ENCODE measurements around the gene PLB1.

Gene PLB1

GRCh38 chr2:28668106-28668814 is 172.4 kb downstream of the PLB1 start:
- no peak for DNase-seq (ENCODE audit: low read depth)

DNA sequence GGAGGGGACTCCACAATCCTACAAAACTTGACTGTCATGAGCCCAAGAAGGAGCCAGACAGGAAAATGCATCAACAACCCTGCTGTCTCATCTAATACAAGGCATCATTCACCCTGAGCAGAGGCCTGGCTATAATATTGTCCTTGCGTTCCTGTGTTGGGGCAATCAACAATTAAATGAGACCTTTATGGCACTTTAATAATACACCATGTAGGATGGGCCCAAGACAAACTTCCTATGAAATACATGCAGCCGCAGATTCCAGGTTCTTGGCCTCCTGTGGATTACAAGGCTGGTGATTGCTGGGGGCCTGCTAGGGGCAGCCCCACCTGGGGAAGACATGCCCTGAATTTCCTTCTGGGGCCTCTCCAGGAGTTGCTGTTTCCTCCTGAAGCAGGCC is 173.0 kb downstream of the PLB1 start:
- DNase-seq (ENCODE audit: low read depth), result no peak

DNA sequence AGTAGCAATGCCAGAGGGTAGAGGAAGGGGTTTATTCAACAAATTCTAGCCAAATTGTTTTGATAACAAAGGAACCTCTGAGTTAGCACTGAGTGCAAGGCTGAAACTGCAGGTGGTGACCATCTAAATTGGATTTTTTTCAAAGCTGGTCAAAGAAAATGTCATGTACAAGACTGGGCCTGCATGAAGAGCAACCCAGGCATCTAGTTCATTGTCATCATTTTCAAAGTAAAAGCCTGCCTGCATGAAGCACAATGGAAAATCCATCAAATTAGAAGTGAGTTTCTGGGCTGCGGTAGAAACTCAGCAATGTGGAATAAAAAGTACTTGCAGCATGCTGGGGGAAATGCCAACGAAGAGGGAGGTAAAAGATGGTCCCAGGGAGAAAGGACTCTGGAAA is 175.0 kb downstream of the PLB1 start:
- no peak for DNase-seq (ENCODE audit: low read depth)

- no peak for DNase-seq (ENCODE audit: low read depth)
Observed at GRCh38 chr2:28673338-28673737, 177.5 kb downstream of the PLB1 start.

DNA sequence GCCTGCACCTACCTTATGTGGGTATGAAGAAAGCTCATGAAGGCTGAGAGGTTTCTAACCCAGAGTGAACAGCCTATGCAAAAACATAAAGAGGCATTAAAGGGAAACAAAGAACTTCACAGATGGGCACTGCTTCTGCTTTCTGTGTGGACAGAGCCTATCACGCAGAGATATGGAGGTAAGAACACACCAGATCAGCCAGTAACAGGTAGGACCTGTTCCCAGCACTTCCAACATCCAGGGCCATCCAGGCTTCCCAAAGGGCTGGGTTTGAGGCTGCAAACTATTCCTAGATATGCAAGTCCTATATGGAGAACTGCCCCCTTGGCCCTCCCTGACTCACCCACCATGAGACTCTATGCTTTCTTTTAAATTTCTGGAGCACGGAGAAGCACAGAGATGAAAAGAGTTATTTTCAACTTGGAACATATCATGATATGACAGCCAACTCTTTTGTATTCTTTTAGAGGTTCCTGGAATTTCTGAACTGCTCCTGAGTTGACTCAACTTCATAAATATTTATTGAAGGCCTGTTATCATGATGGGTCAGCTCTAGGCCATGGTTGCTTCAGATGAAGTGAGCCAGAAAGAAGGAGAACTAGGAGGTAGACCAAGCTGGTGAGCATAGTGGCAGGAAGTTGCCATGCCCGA is 178.3 kb downstream of the PLB1 start:
- peak; percentile 63 for DNase-seq (ENCODE audit: low read depth)

DNA sequence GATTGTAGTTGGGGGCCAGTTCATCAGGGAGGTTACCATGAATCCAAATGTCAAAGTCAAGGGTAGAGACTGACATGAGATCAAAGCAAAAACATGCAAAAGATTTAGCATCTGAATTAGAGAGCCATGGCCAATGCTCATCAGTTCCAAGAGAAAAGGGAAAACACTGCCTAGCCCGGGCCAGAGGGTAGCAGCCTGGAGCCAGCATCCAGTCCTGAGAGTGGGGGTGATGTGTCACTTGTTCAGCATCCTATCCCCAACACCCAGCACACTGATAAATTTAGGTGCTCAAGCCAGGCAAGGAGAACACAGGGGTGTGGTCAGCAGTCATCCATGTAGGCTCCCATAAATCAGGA is 178.8 kb downstream of the PLB1 start:
- no peak for DNase-seq (ENCODE audit: low read depth)

- peak; percentile 43 for DNase-seq (ENCODE audit: low read depth)
Observed at GRCh38 chr2:28676152-28676835, 180.4 kb downstream of the PLB1 start.

DNA sequence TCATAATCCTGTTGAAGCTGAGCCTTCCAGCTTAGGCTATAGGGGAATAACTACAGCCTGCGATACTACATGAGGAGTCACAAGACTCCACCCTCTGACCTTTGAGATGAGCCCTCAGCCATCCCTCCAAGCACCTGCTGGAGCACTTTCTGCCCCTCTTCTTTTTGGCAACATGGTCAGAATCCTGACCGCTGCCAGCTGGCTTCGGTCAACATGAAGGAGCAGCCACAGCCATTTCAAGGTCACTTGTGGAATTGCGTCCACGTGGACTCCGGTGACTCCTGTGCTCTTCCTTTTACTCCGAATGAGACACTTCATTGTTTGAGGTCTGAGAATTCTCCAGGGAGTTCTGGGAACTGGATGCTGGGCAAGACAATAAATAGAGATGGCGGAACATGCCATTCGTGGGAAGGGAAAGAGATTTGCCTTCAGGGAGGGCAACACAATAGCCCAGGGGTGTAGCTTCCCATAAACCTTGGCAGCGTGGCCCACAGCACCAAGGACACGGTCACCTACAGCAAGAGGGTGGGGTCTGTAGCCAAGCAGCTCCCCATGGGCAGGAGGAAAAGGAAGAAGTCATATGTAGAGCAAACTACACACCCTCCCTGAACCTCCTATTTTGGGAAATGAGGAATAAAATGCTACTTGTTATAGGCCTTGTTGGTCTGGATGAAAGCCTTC is 182.5 kb downstream of the PLB1 start:
- DNase-seq (ENCODE audit: low read depth), result no peak

GRCh38 chr2:28678944-28679343 is 183.1 kb downstream of the PLB1 start:
- no peak for DNase-seq (ENCODE audit: low read depth)

GRCh38 chr2:28680657-28681056 is 184.8 kb downstream of the PLB1 start:
- DNase-seq (ENCODE audit: low read depth), result no peak

- peak; percentile 54 for DNase-seq (ENCODE audit: low read depth)
Observed at GRCh38 chr2:28681158-28681571, 185.3 kb downstream of the PLB1 start.

GRCh38 chr2:28681606-28682005 is 185.7 kb downstream of the PLB1 start:
- no peak for DNase-seq (ENCODE audit: low read depth)

GRCh38 chr2:28683100-28683706 is 187.3 kb downstream of the PLB1 start:
- DNase-seq (ENCODE audit: low read depth), result peak; percentile 92

DNA sequence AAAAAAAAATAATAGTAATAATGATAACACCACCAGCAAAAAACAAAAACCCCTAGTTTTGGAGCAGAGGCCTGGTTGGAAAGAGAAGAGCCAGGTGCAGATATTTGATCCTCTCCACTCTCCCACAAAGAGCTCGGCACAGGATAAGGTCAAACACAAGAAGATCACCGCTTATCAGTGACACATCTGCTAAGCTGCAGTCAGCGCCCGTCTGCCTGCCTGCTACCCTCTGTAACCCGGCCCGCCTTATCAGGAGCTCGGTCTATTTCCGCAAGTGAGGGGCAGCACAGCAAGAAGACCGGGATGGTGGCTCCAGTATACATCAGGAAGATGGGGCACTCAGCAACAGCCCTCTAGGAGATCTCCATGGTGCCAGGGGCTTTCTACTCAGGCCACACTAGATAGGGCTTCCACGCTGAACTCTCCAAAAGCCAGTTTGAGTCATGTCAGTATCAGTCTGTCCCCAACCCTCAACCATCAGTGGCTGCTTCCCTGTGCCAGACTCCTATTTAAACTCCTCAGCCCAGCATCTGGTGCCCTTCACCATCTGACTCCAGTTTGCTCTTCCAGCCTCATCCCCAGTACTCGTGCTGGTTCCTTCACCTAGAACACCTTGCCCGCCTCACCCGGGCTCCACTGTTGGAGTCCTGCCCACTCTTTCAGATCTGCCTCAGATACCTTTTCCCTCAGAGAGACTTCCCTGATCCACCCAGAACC is 188.4 kb downstream of the PLB1 start:
- no peak for DNase-seq (ENCODE audit: low read depth)

GRCh38 chr2:28687171-28687570 is 191.3 kb downstream of the PLB1 start:
- DNase-seq (ENCODE audit: low read depth), result no peak

GRCh38 chr2:28687640-28688385 is 192.0 kb downstream of the PLB1 start:
- no peak for DNase-seq (ENCODE audit: low read depth)

DNA sequence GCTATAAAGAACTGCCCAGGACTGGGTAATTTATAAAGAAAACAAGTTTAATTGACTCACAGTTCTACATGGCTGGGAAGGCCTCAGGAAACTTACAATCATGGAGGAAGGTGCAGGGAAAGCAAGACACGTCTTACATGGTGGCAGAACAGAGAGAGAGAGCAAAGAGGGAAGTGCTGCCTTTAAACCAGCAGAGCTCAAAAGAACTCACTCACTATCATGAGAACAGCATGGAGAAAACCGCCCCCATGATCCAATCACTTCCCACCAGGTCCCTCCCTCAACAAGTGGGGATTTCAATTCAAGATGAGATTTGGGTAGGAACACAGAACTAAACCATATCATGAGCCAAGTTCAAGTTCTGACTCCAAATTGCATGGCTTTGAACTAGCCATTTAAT is 193.0 kb downstream of the PLB1 start:
- no peak for DNase-seq (ENCODE audit: low read depth)

GRCh38 chr2:28689771-28690170 is 193.9 kb downstream of the PLB1 start:
- DNase-seq (ENCODE audit: low read depth), result no peak

DNA sequence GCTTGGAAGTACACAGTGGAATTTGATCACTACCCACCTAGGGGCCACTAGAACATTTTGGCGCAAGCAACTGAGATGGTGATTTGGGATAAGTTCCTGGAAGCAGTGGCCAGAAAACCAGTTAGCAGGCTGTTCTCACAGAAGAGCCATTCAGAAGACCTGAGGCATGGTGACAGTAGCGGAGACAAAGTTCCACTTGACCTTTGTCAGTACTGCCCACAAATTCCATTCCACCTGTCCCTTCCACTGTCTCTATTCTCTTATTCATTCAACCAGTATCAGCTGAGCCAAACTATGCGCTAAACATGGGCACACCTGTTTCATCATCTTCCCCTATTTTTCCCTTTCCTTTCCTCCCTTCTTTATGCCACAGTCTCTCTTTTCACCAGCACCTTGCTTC is 196.6 kb downstream of the PLB1 start:
- no peak for DNase-seq (ENCODE audit: low read depth)

- no peak for DNase-seq (ENCODE audit: low read depth)
Observed at GRCh38 chr2:28693223-28693622, 197.4 kb downstream of the PLB1 start.

Measured in EH (cell line).